HCT116 (cell line): ENCODE measurements around the gene WDR26.

Experiments used
- CBX3 ChIP-seq: IDR thresholded peaks from 2 replicates; pipeline ENCODE4 v1.6.1; 2012; ENCODE audit warnings: low read depth
- EZH2 ChIP-seq: fragments of 200-600 bp; sonication (generic); IDR thresholded peaks from 2 replicates; pipeline ENCODE4 v1.6.1; 2017; ENCODE audit warnings: antibody characterized with exemption, mixed run types
- POLR2A ChIP-seq: IDR thresholded peaks from 2 replicates; pipeline ENCODE4 v1.7.0; 2011; ENCODE audit warnings: borderline replicate concordance; ENCODE audit not compliant: insufficient read depth, insufficient read length; ENCODE audit errors: extremely low read depth
- POLR2AphosphoS5 ChIP-seq: IDR thresholded peaks from 2 replicates; pipeline ENCODE4 v1.6.1; 2011; ENCODE audit warnings: mild to moderate bottlenecking, low read depth, low read length, moderate library complexity
- RAD21 ChIP-seq: IDR thresholded peaks from 2 replicates; pipeline ENCODE4 v1.6.1; 2012; ENCODE audit warnings: low read depth, mild to moderate bottlenecking
- YY1 ChIP-seq: IDR thresholded peaks from 2 replicates; pipeline ENCODE4 v1.6.1; 2011; ENCODE audit warnings: low read length, low read depth, moderate library complexity, mild to moderate bottlenecking; ENCODE audit not compliant: insufficient replicate concordance; ENCODE audit errors: extremely low read depth
- ZFX ChIP-seq: fragments of 450-650 bp; IDR thresholded peaks from 2 replicates; pipeline ENCODE4 v1.6.1; 2017
- TF ChIP-seq, protein P1 (sequence below), 3 experiments: fragments of 200-600 bp in 1 of 3; sonication (generic) in 1 of 3; IDR thresholded peaks in 2 of 3; conservative IDR thresholded peaks in 1 of 3; 2 replicates each; pipeline ENCODE4 v1.5.1; 2012 to 2017; ENCODE audit warnings: low read depth in 2 of 3, low read length in 2 of 3, antibody characterized with exemption in 1 of 3, borderline replicate concordance in 1 of 3, control low read depth in 1 of 3, mild to moderate bottlenecking in 1 of 3, mixed read lengths in 1 of 3, mixed run types in 1 of 3, moderate library complexity in 1 of 3; ENCODE audit not compliant: insufficient read depth in 1 of 3
- TF ChIP-seq, protein P2 (sequence below): IDR thresholded peaks from 2 replicates; pipeline ENCODE4 v1.6.1; 2012

DNA sequence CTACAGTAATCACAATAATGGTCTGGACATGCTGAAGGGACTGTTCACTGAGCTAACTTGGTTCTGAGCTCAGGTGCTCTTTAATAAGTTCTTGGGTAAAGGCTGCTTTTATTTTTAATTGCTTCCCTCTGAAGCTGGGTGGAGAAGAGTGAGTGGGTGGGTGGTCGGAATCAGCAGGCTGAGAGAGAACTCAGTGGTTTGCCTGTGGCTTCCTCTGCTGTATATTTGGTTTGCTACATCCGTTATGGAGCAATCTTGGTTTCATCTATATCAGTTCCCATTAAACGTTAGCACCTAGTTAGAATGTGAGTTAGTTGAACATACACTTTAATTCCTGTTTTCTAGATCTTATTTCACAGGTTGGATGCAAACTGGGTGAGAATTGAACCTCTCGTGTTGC lies 54.6 kb downstream of the WDR26 start:
- TF ChIP-seq, protein P1, sequence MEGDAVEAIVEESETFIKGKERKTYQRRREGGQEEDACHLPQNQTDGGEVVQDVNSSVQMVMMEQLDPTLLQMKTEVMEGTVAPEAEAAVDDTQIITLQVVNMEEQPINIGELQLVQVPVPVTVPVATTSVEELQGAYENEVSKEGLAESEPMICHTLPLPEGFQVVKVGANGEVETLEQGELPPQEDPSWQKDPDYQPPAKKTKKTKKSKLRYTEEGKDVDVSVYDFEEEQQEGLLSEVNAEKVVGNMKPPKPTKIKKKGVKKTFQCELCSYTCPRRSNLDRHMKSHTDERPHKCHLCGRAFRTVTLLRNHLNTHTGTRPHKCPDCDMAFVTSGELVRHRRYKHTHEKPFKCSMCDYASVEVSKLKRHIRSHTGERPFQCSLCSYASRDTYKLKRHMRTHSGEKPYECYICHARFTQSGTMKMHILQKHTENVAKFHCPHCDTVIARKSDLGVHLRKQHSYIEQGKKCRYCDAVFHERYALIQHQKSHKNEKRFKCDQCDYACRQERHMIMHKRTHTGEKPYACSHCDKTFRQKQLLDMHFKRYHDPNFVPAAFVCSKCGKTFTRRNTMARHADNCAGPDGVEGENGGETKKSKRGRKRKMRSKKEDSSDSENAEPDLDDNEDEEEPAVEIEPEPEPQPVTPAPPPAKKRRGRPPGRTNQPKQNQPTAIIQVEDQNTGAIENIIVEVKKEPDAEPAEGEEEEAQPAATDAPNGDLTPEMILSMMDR (IDR thresholded peaks at IDR 0.05 in 2 of 3, conservative IDR thresholded peaks at IDR 0.05 in 1 of 3; ENCODE audit: borderline replicate concordance in 1 of 3, insufficient read depth in 1 of 3, low read depth in 2 of 3, low read length in 2 of 3): no peak
- no peak for TF ChIP-seq ZFX
- TF ChIP-seq YY1: no peak
- TF ChIP-seq EZH2: no peak
- no peak for TF ChIP-seq POLR2A
- TF ChIP-seq POLR2AphosphoS5: no peak
- TF ChIP-seq RAD21: no peak
- TF ChIP-seq, protein P2, sequence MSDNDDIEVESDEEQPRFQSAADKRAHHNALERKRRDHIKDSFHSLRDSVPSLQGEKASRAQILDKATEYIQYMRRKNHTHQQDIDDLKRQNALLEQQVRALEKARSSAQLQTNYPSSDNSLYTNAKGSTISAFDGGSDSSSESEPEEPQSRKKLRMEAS: no peak
- TF ChIP-seq CBX3: no peak
